Activated naive CD4-positive, alpha-beta T cell (primary cell): Measurements from ENCODE around the gene POMZP3.
"Not testable (repeated sequence)": the region's sequence is repeated elsewhere in the genome, so short reads cannot be mapped to it uniquely, and the experiment has no call there.

Source experiments
- DNase-seq, 4 experiments: peaks; one replicate each; lab custom pipeline; 2025; lab: John Stamatoyannopoulos, UW

POMZP3 gene

GRCh38 chr7:76586585-76587315 lies 40.3 kb downstream of the POMZP3 start:
- DNase-seq = not testable (repeated sequence)

- not testable (repeated sequence) for DNase-seq
Measured at GRCh38 chr7:76583636-76584281, 43.3 kb downstream of the POMZP3 start.

- DNase-seq = not testable (repeated sequence)
Measured at GRCh38 chr7:76582848-76583631, 44.0 kb downstream of the POMZP3 start.

GRCh38 chr7:76575919-76576655 lies 51.0 kb downstream of the POMZP3 start:
- DNase-seq = not testable (repeated sequence)

GRCh38 chr7:76575431-76575830 lies 51.6 kb downstream of the POMZP3 start:
- not testable (repeated sequence) for DNase-seq

- not testable (repeated sequence) for DNase-seq
Measured at GRCh38 chr7:76572296-76572695, 54.8 kb downstream of the POMZP3 start.

- not testable (repeated sequence) for DNase-seq
Measured at GRCh38 chr7:76570324-76570775, 56.7 kb downstream of the POMZP3 start.

GRCh38 chr7:76568742-76569141 lies 58.3 kb downstream of the POMZP3 start:
- not testable (repeated sequence) for DNase-seq

GRCh38 chr7:76567753-76568152 lies 59.3 kb downstream of the POMZP3 start:
- DNase-seq = not testable (repeated sequence)

GRCh38 chr7:76567311-76567710 lies 59.8 kb downstream of the POMZP3 start:
- not testable (repeated sequence) for DNase-seq

GRCh38 chr7:76565001-76565400 lies 62.1 kb downstream of the POMZP3 start:
- DNase-seq = not testable (repeated sequence)

- not testable (repeated sequence) for DNase-seq
Measured at GRCh38 chr7:76561342-76561741, 65.7 kb downstream of the POMZP3 start.

GRCh38 chr7:76560157-76560556 lies 66.9 kb downstream of the POMZP3 start:
- DNase-seq = not testable (repeated sequence)
